Epithelial cell of esophagus (primary cell): ENCODE measurements around the gene SLC7A5.

Experiments
- DNase-seq: peaks from one replicate; pipeline ENCODE4 v3.0.0; 2010; ENCODE audit warnings: low read depth
- H3K4me3 ChIP-seq: 2 replicates; pipeline ENCODE4 v1.5.1; 2011; ENCODE audit warnings: mild to moderate bottlenecking, low read length, control low read depth
- CTCF ChIP-seq: IDR thresholded peaks from 2 replicates; pipeline ENCODE4 v1.5.1; 2011; ENCODE audit warnings: low read depth, mild to moderate bottlenecking, low read length, control low read depth, inconsistent platforms; ENCODE audit not compliant: insufficient read depth; ENCODE audit errors: missing control alignments

SLC7A5 gene

GRCh38 chr16:87844120-87844733, 25.1 kb downstream of the SLC7A5 start:
- H3K4me3 ChIP-seq: no peak overlapping the region
- no peak for DNase-seq
- TF ChIP-seq CTCF: no peak

GRCh38 chr16:87843678-87844105, 25.6 kb downstream of the SLC7A5 start:
- H3K4me3 ChIP-seq: no peak overlapping the region
- no peak for TF ChIP-seq CTCF

GRCh38 chr16:87842209-87842869, 27.0 kb downstream of the SLC7A5 start:
- no peak for TF ChIP-seq CTCF
- DNase-seq: no peak
- no peak overlapping the region for H3K4me3 ChIP-seq

More at GRCh38 chr16:87843678-87844105, 25.6 kb downstream of the SLC7A5 start:
- no peak for DNase-seq

GRCh38 chr16:87841340-87842208, 27.7 kb downstream of the SLC7A5 start:
- no peak overlapping the region for H3K4me3 ChIP-seq
- DNase-seq: no peak
- no peak for TF ChIP-seq CTCF

- no peak overlapping the region for H3K4me3 ChIP-seq
- no peak for DNase-seq
- TF ChIP-seq CTCF: no peak
These were observed 28.9 kb downstream of the SLC7A5 start for GRCh38 chr16:87840271-87840978.

- DNase-seq: no peak
- H3K4me3 ChIP-seq: no peak overlapping the region
- no peak for TF ChIP-seq CTCF
These were observed 29.6 kb downstream of the SLC7A5 start for GRCh38 chr16:87839542-87840270.
